ENCODE measurements around the gene KANSL1L. TPM values are rescaled to one million over a fixed set of nuclear protein-coding genes. Genes with fewer than 3 reads are reported as not detected.
A peak's percentile ranks its signal among the peaks of the same experiment; 100 is the strongest.

Gene KANSL1L
- total and polyA plus RNA-seq, 9 of the 15 experiments (the other 6 are each of a cell fraction or from before 2014, with no cell fraction given): 1.3 to 6.7 (median 2.4) TPM

- TF ChIP-seq ZNF224 (CRISPR knock-in tag; IDR thresholded peaks at IDR 0.05) (no peak), ZBTB7A (IDR thresholded peaks at IDR 0.05; ENCODE audit: borderline replicate concordance, control insufficient read depth, low read depth, low read length) (peak; percentile 77), CBFA2T2 (conservative IDR thresholded peaks at IDR 0.05) (peak; percentile 17; the same call in 1 of the 2 replicates), ESRRB (CRISPR knock-in tag; IDR thresholded peaks at IDR 0.05; ENCODE audit: borderline replicate concordance) (no peak), MAX (CRISPR knock-in tag; IDR thresholded peaks at IDR 0.05) (peak; percentile 60), EGR1 (conservative IDR thresholded peaks at IDR 0.05) (peak; percentile 4; the same call in 1 of the 2 replicates), TBP (optimal IDR thresholded peaks at IDR 0.05; ENCODE audit: low read depth, low read length) (peak; percentile 54), NRF1 (conservative IDR thresholded peaks at IDR 0.05 in 1 of 2, IDR thresholded peaks at IDR 0.05 in 1 of 2) (peak; percentile 87 to 89), POLR2G (IDR thresholded peaks at IDR 0.05; ENCODE audit: low read depth, low read length) (peak; percentile 83; the same call in 1 of the 2 replicates), POLR2B (IDR thresholded peaks at IDR 0.05; ENCODE audit: low read depth, partially characterized antibody) (peak; percentile 64)
Observed at GRCh38 chr2:210170446-210171303, 534 bp downstream of the KANSL1L start (continued).

DNA sequence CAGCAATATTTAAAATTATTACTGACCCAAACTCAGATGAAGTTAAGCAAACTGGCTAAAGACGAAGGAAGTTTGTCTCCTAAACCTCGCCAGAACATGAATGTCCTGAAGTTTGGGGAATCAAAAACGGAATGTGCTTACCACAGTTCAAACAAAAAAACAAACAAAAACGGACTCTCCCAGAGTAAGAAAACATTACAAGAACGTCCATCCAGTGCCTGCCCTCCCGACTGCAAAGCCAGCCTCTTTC, 1.1 kb downstream of the KANSL1L start:
- Histone ChIP-seq H3K27me3 (ENCODE audit: control insufficient read depth in 2 of 2, insufficient read depth in 2 of 2, low read length in 2 of 2) (no peaks in the 10 kb centered on the region), H3K4me1 (replicated peaks in 1 of 2; ENCODE audit: control insufficient read depth in 2 of 2, insufficient read depth in 2 of 2, low read length in 2 of 2) (no peaks in the 10 kb centered on the region), H4K20me1 (replicated peaks; ENCODE audit: control insufficient read depth, insufficient read depth, low read length) (no peaks in the 10 kb centered on the region), H3K27ac (ENCODE audit: extremely low read depth, low read depth, low read length) (peak overlapping the region; percentile 85), H3K4me2 (ENCODE audit: insufficient read depth, low read length) (peak overlapping the region; percentile 91), H3K9ac (ENCODE audit: insufficient read depth in 1 of 2, low read depth in 2 of 2, low read length in 2 of 2) (peak overlapping the region; percentile 83 to 95; a peak in 3 of 4 replicates), H3K79me2 (ENCODE audit: control insufficient read depth, insufficient read depth, low read length) (peaks cover 19% of the 10 kb centered on the region; the same call in 2 of the 3 replicates), H3K9me3 (replicated peaks; ENCODE audit: control insufficient read depth, insufficient read depth, low read depth, low read length) (no peaks in the 10 kb centered on the region), H3K4me3 (peak overlapping the region; percentile 72), H3K36me3 (ENCODE audit: control insufficient read depth, insufficient read depth, low read length) (no peaks in the 10 kb centered on the region), H2AFZ (ENCODE audit: low read depth, low read length) (peak overlapping the region; percentile 93), H3K9me1 (ENCODE audit: control insufficient read depth, insufficient read depth, low read length) (no peaks in the 10 kb centered on the region)
- ChIA-PET CTCF (ENCODE audit: low intra/inter-chr PET ratio) (no interaction called here), POLR2A (no interaction called here)
- FAIRE-seq: no peak
- no peak for ATAC-seq
- intact Hi-C loops (cut with micrococcal nuclease): loop anchor here (5.0 kb wide), 2 partner anchors 98 to 183 kb away; no protein-coding TSS in a partner anchor
- in situ Hi-C loops (cut with MboI): no loop called here
- 0% methylated on average over 6 of the region's 6 CpGs for WGBS (ENCODE audit: insufficient coverage, low coverage, missing lambda C conversion rate)
- no peak for DNase-seq (ENCODE audit: extremely low read depth in 1 of 4, low spot score in 3 of 4)
- no TSS peak for BruUV-seq (replicated peaks)
- TF ChIP-seq, protein P1, sequence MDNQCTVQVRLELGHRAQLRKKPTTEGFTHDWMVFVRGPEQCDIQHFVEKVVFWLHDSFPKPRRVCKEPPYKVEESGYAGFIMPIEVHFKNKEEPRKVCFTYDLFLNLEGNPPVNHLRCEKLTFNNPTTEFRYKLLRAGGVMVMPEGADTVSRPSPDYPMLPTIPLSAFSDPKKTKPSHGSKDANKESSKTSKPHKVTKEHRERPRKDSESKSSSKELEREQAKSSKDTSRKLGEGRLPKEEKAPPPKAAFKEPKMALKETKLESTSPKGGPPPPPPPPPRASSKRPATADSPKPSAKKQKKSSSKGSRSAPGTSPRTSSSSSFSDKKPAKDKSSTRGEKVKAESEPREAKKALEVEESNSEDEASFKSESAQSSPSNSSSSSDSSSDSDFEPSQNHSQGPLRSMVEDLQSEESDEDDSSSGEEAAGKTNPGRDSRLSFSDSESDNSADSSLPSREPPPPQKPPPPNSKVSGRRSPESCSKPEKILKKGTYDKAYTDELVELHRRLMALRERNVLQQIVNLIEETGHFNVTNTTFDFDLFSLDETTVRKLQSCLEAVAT (IDR thresholded peaks at IDR 0.05): peak in 1 of 2 experiments; percentile 75; a peak in 1 of 4 replicates
- TF ChIP-seq FOXA1 (IDR thresholded peaks at IDR 0.05; ENCODE audit: borderline replicate concordance) (no peak), BRCA1 (IDR thresholded peaks at IDR 0.05) (no peak), BRCA1 (CRISPR knock-in tag; IDR thresholded peaks at IDR 0.05) (no peak), BRD9 (IDR thresholded peaks at IDR 0.05; ENCODE audit: low read depth, partially characterized antibody) (peak; percentile 23), NUFIP1 (IDR thresholded peaks at IDR 0.05; ENCODE audit: partially characterized antibody) (peak; percentile 28), SIN3B (IDR thresholded peaks at IDR 0.05; ENCODE audit: low read depth) (no peak)

All from K562 (cell line).